Stimulated activated CD4-positive, alpha-beta T cell treated with anti-CD3 and anti-CD28 coated beads, Interleukin-4, amount 100 ng/mL, for 1 hour (primary cell): ENCODE measurements around the gene COG4.
A peak's percentile ranks its signal among the peaks of the same experiment; 100 is the strongest.

Experiments
- DNase-seq: peaks from one replicate; pipeline ENCODE4 v3.0.0-alpha.2; 2020

COG4 gene

DNA sequence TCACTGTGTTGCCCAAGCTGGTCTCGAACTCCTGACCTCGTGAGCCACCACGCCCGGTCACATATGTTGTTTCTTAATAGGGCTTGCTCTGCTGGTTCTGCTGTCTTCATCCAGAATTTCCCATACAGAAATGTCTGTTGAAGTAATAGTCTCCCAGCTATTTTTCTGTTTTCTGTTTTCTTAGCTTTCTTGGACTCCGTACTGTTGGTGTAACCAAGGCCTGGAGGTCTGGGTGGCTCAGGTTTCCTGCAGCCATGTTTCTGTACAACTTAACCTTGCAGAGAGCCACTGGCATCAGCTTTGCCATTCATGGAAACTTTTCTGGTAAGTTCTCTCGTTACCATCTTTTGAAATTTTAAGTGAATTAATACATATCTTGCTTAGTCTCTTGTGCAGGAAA lies 3.0 kb upstream of the COG4 start:
- no peak for DNase-seq

DNA sequence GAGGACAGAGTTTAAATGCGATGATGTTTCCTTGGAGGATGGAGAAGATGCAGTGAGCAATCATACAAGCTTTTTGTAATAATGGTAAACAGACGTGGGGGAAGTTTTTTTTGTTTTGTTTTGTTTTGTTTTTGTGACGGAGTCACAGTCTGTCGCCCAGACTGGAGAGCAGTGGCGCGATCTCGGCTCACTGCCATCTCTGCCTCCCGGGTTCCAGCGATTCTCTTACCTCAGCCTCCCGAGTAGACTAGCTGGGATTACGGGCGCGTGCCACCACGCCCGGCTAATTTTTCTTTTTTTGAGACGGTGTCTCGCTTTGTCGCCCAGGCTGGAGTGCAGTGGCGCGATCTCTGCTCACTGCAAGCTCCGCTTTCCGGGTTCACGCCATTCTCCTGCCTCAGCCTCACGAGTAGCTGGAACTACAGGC lies 1.1 kb upstream of the COG4 start:
- peak; percentile 21 for DNase-seq

DNA sequence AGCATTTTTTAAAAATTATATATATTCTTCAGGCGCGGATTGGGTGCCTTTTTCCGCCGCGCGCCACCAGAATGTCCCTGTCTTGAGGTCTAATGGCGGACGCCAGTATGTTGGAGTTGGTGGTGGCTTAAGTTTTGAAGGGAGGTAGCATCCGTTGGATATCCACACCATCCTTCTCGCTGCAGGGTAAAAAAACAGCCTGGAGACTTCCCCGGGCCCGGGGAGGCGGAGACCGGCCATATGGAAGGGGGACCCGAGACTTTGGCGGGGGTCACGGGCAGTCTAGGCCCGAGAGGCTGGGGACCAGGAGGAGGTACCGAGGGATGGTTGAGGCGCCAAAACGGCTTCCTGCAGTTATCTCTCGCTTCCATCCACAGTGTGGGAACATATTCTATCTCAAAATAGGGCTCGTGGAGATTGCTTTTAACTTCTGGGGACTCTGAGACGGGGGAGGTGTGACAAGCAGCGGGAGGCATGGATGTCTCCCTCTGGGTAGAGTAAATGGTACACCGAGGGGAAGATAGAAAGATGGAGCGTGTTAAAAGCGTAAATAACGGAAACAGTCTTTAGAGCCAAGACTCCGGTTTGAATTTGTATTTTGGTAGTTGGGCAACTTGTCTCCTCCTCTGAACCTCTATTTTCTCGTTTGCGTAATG lies 517 bp upstream of the COG4 start, which contains the start of gene SF3B3:
TSS of gene SF3B3 (plus strand) at position 74 of the 656 bp plus-strand sequence. CDS start 2,841 bp downstream, outside the sequence.
- DNase-seq = peak; percentile 70

DNA sequence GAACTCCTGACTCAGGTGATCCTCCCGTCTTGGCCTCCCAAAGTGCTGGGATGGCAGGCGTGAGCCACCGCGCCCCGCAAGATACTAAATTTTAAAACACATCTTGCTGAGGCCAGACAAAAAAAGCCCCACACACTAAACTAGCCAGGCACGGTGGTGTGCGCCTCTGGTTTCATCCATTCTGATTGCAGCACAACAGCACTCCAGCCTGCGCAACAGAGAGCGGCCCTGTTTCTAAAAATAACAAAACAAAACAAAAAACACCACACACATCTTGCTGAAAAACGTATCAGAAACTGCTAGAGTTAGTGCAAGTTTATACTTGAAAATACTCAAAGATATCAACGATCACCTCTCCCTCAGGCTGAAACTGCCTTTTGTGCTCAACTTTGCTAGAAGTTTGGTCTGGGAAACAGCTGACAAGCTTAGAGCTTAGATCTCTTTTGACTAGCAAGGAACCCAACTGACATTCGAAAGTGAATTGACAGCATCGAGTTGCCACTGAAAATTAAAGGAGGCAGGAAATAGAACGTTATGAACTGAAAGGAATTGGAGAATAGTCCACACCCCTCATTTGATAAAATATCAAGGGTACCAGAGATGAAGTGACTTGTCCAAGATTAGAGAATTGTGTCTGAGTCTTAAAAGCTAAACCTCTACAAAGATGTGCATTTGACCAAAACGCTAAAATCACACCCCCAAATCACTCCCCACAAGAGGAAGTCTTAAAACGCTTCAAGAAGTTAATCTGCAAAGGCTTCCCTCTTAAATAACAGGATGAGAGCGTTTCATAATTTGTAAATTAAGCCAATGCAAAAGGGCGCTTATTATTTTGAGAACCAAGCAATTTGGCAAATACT lies 908 bp downstream of the COG4 start:
- no peak for DNase-seq

DNA sequence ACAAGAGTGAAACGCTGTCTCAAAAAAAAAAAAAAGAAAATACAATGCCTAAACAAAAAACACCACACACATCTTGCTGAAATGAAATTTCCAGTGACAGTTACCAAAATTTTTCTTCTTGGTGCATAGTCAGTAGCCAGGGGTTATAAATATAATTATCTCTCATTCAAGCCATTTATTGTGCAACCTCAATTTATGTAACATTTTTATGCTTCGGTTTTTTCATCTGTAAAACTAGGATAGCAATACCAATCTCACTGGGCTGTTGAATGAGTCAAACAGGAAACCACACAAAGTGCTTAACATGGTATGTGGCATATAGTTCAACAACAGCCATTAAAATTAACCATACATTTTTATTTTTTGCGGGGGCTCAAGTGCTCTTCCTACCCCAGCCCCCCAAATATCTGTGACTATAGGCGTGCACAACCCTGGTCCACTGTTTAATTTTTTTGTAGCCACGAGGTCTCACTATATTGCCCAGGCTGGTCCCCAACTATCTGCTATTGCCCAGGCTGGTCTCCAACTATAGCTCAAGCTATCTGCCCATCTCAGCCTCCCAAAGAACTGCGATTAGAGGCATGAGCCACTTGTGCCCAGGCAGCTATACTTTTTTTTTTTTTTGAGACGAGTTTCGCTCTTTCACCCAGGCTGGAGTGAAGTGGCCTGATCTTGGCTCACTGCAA lies 2.6 kb downstream of the COG4 start:
- DNase-seq = no peak

DNA sequence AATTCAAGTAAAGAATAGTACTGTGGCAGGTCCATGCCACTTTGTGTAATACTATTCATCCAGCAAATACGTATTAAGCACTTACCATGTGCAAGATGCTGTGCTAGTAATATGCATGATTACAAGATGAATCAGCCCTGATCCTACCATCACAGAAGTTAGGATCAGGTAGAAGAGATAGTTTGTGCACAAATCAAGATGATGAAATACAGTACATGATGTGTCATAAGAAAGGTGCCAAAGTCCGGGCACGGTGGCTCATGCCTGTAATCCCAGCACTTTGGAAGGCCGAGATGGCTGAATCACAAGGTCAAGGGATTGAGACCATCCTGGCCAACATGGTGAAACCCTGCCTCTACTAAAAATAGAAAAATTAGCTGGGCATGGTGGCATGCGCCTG lies 10.9 kb downstream of the COG4 start:
- no peak for DNase-seq

DNA sequence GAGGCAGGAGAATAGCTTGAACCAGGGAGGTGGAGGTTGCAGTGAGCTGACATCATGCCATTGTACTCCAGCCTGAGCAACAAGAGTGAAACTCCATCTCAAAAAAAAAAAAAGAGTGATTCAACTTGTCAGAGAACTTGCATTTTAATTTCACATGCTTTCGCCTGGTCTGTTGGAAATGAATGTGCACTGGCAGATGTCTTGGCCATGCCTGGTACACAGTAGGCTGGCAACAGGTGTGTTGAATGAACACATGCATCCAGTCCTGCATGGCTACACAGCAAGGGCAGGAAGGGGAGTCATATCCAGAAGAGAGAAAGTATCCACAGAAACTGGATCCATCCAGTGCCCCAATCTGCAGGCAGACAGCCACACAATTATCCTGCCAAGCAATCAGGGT lies 11.5 kb downstream of the COG4 start:
- DNase-seq = no peak

DNA sequence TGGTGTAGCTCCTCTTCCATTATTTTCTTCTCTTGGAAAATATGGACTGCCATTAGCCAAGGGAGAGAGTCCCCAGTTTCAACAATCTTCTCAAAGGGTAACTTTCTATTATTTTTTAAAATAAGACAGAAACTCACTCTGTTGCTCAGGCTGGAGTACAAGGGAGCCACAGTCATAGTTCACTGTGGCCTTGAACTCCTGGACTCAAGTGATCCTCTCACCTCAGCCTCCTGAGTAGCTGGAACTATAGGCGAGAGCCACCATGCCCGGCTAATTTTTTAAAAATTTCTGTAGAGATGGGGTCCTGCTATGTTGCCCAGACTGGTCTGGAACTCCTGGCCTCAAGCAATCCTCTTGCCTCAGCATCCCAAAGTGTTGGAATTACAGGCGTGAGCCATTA lies 13.1 kb downstream of the COG4 start:
- DNase-seq = no peak

DNA sequence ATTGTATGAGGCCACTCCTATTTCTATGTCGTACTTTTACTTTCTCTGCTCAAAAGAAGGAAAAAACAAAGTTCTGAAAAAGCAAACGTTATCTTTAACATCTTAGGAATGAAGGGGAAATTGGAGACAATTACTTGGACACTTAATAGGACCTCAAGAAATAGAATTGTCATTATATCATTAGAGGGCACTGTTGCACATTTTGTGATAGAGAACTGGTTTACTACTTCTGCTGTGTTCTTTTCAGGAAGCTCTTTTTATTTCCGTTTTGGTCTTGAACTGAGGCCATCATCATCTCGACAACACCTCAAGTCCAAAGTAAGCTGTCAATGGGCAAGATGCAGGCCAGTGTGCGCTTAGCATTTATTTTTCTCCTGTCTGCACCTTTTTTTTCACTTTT lies 14.6 kb downstream of the COG4 start:
- DNase-seq = no peak

DNA sequence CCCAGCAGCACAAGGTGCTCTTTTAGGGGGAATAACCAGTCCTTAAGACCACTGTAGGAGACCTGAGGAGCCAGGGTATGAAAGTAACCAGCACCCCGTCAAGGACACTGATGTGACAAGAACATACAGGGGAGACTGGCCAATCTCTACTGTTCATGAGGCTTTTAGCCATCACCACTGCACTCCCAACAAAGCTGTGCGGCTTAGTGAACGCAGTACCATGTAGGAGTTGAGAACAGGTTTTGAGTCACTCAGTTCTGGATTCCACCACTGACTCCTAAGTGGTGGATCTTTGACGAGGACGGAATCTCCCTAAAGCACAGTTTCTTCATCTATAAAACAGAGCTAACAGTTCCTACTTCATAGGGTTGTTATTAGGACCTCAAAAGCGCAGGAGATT lies 26.8 kb downstream of the COG4 start:
- no peak for DNase-seq

DNA sequence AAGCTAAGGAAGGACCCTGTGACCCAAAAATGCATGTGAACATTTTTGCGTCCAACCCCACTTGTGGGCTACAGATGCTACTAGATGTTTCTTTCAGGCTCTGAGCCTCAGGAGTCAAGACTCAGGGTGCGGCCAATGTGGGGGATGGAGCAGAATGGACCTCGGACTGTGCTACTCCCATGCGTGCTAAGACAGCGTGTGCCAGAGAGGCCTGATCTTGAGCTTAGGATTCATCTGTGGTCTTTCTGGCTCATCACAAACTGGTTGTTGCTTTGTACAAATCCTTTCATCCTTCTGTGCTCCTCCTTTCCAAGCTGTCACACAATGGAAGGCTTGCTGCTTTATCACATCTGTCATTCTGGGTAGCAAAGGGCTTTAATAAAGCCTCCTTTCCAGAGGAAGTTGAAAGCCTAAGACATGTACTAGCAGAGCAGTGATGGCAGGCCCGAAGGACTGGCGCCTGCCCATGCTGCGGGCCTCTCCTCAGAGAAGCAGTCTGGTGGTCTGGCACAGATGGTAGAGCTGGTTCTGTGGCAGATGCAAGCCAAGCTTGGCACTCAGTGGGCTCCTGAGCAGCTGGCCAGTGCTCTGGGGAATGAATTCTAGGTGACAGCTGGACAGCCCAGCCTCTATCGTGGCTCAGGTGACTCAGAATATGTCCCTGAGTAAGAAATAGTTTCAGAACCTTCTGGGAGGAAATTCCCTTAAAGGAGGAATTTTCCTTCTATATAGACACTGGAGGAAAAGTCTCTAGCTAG lies 27.8 kb downstream of the COG4 start:
- no peak for DNase-seq

DNA sequence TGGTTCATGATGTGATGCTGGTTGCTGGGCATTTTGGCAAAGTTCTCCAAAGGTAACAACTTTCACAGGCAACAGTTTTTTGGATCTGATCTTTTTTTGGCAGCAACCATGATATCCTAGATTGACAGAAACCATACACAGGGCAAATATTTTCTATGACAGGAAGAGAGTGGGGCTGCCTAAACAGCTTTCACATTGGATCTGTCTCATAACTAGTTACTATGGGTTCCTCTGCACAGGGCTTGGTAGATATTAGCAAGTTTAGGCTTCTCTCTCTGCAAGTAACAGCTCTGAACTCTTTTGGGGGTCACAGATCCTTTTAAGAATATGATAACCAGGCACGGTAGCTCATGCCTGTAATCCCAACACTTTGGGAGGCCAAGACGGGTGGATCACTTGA lies 28.6 kb downstream of the COG4 start:
- no peak for DNase-seq

DNA sequence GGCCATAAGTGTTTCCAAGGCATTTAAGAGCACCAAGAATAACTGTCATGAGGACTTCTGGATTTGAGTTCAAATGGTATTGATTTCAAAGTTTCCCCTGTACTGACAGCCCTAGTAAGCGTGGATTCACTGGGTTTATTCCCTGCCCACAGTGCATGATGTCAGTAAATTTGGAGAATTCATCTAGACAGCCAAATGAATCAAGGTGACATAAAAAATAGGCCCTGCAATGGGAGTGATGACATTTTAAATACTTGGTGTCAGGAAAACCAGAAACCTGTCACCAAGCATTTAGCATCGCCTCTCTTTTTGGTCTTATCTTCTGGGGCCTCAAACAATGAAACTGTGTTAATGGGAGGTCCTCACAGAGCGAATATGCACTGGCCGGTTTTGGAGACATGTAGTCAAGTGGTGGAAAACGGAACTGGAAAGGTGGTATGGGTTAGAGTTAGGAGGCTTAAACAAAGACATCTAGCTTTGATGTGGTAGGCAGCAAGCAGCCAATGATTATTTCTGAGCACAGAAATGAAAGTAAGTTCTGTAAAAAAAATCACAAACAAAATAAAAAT lies 29.1 kb downstream of the COG4 start:
- no peak for DNase-seq

DNA sequence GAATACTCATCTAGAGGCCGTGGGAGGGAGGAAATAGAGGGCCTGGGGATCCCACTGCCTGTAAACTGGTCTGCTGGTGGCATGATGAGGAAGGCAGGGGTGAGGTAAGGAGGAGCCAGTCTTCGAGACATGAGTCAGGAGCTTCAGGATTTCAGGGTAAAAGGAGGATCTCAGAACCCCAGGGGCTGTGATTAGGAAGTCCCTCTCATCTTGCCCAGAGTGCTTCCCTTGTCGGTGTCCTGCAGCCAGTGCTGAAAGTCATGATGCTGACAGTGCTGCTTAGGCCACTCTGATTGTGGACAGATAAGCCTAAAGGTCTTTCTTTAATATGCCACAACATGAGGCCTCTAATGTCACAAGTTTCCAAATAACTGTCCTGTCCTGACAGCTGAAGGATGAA lies 29.6 kb downstream of the COG4 start:
- no peak for DNase-seq

DNA sequence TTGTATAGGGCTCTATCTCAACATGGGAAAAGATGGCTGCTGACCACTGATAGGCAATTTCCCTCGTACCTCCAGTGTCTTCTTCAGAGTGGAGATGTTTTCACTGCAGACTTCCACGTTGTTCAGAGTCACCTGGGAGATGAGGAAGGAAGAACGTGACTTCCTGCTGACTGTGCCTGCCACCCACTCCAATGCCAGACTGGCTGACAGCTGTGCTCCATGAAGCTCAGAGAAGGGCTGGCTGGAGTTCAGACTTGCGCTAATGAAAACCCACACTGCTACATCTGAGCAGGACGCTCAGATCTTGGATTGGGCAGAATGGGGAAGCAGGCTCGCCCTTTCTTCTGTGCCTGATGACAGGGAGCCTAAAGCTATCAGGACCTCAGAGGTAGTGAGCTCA lies 33.1 kb downstream of the COG4 start:
- DNase-seq = no peak

DNA sequence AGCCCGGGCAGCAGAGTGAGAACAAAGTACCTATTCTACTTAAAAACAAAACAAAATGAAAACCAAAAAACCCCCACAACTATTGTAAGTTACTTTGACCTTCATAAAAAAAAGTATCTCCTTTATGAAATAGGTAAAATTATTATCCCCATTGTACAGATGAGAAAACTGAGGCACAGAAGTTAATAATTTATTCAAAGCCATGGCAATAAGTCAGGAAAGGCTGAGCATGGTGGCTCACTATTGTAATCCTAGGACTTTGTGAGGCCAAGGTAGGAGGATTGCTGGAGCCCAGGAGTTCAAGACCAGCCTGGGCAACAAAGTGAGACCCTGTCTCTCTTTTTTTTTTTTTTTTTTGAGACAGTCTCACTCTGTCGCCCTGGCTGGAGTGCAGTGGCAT lies 38.5 kb downstream of the COG4 start:
- DNase-seq = no peak

DNA sequence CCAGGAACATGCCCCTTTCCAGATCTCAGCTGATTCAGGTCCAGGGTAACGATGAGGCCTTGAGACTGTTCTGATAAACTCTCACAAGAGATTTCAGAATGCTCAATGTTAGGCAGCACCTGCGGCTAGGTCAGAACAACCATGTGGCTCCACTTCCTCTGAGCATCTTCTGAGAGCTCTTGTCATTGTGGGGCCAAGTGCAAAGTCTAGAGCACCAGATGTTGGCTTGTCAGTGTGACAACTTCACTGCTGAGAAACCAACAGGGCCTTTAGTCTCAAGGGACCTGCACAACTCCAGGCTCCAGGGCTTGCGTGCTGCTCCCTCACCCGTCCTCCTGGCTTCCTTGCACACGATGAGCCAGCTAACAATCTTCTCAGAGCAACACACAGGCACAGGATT lies 39.9 kb downstream of the COG4 start:
- no peak for DNase-seq

DNA sequence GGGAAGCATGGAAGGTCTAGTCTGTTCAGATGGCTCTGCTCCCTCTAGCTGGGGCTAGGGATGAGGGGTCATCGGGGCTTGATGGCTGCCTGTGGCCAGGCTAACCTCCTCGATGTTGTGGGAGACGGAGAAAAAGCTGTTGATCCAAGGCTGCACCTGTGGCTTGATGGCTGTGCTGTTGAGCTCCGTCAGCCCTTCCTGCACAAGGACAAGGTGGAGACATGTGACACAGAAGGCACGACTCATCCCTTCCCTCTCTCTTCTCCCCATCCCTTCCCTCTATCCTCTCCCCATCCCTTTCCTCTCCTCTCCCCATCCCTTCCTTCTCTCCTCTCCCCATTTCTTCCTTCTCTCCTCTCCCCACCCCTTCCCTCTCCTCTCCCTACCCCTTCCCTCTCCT lies 40.7 kb downstream of the COG4 start:
- no peak for DNase-seq

DNA sequence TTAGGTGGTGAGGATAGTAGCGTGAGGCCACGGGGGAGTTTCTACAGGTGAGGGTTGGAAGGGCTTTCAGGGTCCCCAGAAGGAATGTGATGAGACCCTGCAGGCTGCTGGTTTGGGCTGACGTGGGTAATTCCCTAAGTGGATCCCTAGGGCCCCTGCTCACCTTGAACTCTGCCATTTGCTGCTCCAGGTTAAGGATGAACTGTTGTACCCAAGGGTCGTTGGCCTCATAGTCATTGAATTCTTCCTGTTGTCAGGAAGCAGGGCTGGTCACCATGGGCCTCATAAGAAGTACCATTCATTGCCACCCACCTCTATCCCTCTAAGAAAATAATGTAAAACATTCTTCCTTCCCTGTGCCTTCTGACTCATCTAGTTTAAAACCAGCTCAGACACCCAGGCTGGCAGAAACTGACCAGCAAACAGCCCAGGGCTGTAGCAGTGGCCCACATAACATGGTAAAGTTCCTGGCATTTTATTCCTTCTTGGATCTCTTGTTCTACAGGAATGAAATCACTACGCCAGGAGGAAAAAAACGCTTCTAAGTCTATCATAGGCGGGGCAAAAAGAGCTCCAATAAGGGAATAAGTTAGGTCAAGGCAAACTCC lies 41.3 kb downstream of the COG4 start:
- DNase-seq = no peak

DNA sequence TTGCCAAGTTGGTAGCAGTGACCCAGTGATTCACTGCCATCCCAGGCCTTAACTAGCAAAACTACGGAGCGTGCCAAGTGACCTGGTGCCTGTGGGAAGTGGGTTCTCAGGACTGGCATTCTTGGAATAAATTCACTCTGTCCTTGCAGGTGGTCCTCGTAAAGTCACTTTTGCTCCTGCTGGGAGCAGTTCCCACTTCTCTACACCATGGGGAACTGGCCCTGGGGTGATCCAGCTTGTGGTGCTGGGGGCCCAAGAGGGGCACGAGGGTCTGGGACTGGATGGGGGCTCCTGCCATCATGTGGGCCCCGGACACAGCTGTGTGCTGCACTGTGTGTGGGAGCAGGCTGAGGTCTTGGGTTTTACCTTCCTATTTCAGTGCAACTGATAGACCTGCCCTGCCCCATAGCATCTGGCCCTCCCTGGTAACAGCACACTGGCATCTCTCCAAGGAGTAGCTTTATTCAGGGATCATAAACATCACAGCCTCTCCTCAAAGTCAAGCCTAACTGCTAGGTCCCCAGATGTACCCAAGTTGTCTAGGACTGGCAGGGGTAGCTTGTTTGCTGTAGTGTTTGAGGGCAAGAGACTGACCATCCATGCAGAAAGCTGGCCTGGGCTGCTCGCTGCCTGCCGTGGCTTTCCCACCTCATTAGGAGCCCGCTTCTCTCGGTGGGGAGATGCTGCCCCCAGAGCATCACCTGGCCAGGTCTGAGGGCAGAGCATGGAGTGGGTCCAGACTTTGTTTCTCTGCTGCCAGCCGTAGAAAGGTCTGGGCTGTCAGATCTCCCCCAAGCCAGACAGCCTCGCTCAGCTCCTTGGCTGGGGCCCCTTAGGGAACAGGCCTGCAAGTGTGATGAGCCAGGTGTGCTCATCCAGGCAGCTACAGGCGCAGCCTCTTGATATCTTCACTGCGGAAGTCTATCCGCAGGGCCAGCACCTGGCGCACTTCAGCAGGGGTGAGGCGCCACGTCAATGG lies 42.9 kb downstream of the COG4 start:
- DNase-seq = no peak

DNA sequence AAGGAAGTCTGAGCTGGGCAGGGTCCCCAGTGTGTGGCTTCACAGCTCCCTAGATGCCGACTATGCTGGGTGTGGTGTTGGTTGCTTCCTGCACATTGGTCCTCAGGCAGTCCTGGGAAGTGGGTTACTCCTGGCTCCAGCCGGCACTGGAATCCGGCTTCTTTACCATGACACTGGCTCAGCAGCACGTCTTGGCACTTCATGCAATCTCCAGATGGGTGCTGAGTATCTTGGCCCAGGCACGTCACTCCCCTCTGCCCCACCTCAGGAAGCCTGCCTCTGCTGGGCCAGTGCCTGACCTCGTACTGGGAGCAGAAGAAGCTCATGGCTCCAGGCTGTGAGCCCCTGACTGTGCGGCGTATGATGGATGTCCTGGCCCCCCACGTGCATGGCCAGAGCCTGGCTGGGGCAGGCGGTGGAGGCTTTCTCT lies 44.4 kb downstream of the COG4 start:
- DNase-seq = no peak
